BLaER1 (cell line): ENCODE measurements around the gene SLC31A2.

Experiments used
- H3K27ac ChIP-seq: shearing (Covaris generic); formaldehyde crosslinking; 2 replicates; pipeline ENCODE4 v1.8.1; 2022
- H3K27me3 ChIP-seq: shearing (Covaris generic); formaldehyde crosslinking; 2 replicates; pipeline ENCODE4 v1.8.1; 2022
- H3K36me3 ChIP-seq: shearing (Covaris generic); formaldehyde crosslinking; 2 replicates; pipeline ENCODE4 v1.8.1; 2022
- H3K4me1 ChIP-seq: shearing (Covaris generic); formaldehyde crosslinking; 2 replicates; pipeline ENCODE4 v1.8.1; 2022
- H3K4me2 ChIP-seq: shearing (Covaris generic); formaldehyde crosslinking; 2 replicates; pipeline ENCODE4 v1.8.1; 2022
- H3K4me3 ChIP-seq: shearing (Covaris generic); formaldehyde crosslinking; 2 replicates; pipeline ENCODE4 v1.8.1; 2022
- H3K9ac ChIP-seq: shearing (Covaris generic); formaldehyde crosslinking; 2 replicates; pipeline ENCODE4 v1.8.1; 2022
- H3K9me3 ChIP-seq: shearing (Covaris generic); formaldehyde crosslinking; 2 replicates; pipeline ENCODE4 v1.8.1; 2022
- H4K20me1 ChIP-seq: shearing (Covaris generic); formaldehyde crosslinking; 2 replicates; pipeline ENCODE4 v1.8.1; 2022
- Cebpa-rat ChIP-seq: shearing (Covaris generic); IDR thresholded peaks from 2 replicates; pipeline ENCODE4 v1.8.1; 2022

Gene SLC31A2

GRCh38 chr9:113164536-113165300 lies 13.9 kb downstream of the SLC31A2 start:
- H3K4me3 ChIP-seq: no peak overlapping the region
- H3K36me3 ChIP-seq: peaks cover 98% of the 10 kb centered on the region
- no peak overlapping the region for H3K27ac ChIP-seq
- H3K4me2 ChIP-seq: no peak overlapping the region
- no peaks in the 10 kb centered on the region for H3K27me3 ChIP-seq
- H3K4me1 ChIP-seq: no peaks in the 10 kb centered on the region
- H3K9ac ChIP-seq: no peak overlapping the region
- TF ChIP-seq Cebpa-rat: no peak
- H4K20me1 ChIP-seq: 0 out of 2 replicates have a peak, but pooled peaks cover 6% of the 10 kb centered on the region
- H3K9me3 ChIP-seq: no peaks in the 10 kb centered on the region

GRCh38 chr9:113166039-113166438 lies 15.2 kb downstream of the SLC31A2 start:
- Histone ChIP-seq H3K9ac (no peak overlapping the region), H3K4me3 (no peak overlapping the region), H3K9me3 (no peaks in the 10 kb centered on the region), H3K27me3 (no peaks in the 10 kb centered on the region), H4K20me1 (0 out of 2 replicates have a peak, but pooled peaks cover 6% of the 10 kb centered on the region), H3K4me1 (no peaks in the 10 kb centered on the region), H3K4me2 (no peak overlapping the region), H3K27ac (no peak overlapping the region), H3K36me3 (peaks cover 99% of the 10 kb centered on the region)
- no peak for TF ChIP-seq Cebpa-rat

GRCh38 chr9:113168809-113169208 lies 18.0 kb downstream of the SLC31A2 start:
- Histone ChIP-seq H3K27ac (no peak overlapping the region), H3K36me3 (peaks cover 98% of the 10 kb centered on the region), H3K4me3 (no peak overlapping the region), H3K4me1 (no peaks in the 10 kb centered on the region), H3K9me3 (no peaks in the 10 kb centered on the region; the same call in 1 of the 2 replicates), H4K20me1 (0 out of 2 replicates have a peak, but pooled peaks cover 6% of the 10 kb centered on the region), H3K9ac (no peak overlapping the region), H3K27me3 (no peaks in the 10 kb centered on the region), H3K4me2 (no peak overlapping the region)
- TF ChIP-seq Cebpa-rat: no peak

- Histone ChIP-seq H3K9ac (no peak overlapping the region), H3K36me3 (peaks cover 96% of the 10 kb centered on the region)
Observed at GRCh38 chr9:113173341-113173740, 22.5 kb downstream of the SLC31A2 start.

GRCh38 chr9:113176803-113177202 lies 26.0 kb downstream of the SLC31A2 start:
- Histone ChIP-seq H3K9ac (no peak overlapping the region), H3K4me2 (no peak overlapping the region), H3K36me3 (peaks cover 97% of the 10 kb centered on the region), H3K27ac (no peak overlapping the region), H4K20me1 (no peaks in the 10 kb centered on the region), H3K9me3 (no peaks in the 10 kb centered on the region; the same call in 1 of the 2 replicates), H3K27me3 (no peaks in the 10 kb centered on the region), H3K4me3 (no peak overlapping the region), H3K4me1 (no peaks in the 10 kb centered on the region)
- no peak for TF ChIP-seq Cebpa-rat

More at GRCh38 chr9:113173341-113173740, 22.5 kb downstream of the SLC31A2 start:
- Histone ChIP-seq H3K9me3 (no peaks in the 10 kb centered on the region; the same call in 1 of the 2 replicates), H3K4me1 (no peaks in the 10 kb centered on the region), H4K20me1 (no peaks in the 10 kb centered on the region), H3K4me2 (no peak overlapping the region), H3K27ac (no peak overlapping the region), H3K4me3 (no peak overlapping the region), H3K27me3 (no peaks in the 10 kb centered on the region)
- TF ChIP-seq Cebpa-rat: no peak

- no peak overlapping the region for H3K4me2 ChIP-seq
Observed at GRCh38 chr9:113177251-113177650, 26.4 kb downstream of the SLC31A2 start.

GRCh38 chr9:113178087-113178486 lies 27.3 kb downstream of the SLC31A2 start:
- H3K9me3 ChIP-seq: no peaks in the 10 kb centered on the region
- no peaks in the 10 kb centered on the region for H3K27me3 ChIP-seq
- TF ChIP-seq Cebpa-rat: no peak
- H3K4me1 ChIP-seq: no peaks in the 10 kb centered on the region
- H4K20me1 ChIP-seq: no peaks in the 10 kb centered on the region
- H3K27ac ChIP-seq: no peak overlapping the region
- H3K4me3 ChIP-seq: no peak overlapping the region
- H3K4me2 ChIP-seq: no peak overlapping the region
- H3K36me3 ChIP-seq: peaks cover 98% of the 10 kb centered on the region
- H3K9ac ChIP-seq: no peak overlapping the region

More at GRCh38 chr9:113177251-113177650, 26.4 kb downstream of the SLC31A2 start:
- no peak for TF ChIP-seq Cebpa-rat
- Histone ChIP-seq H3K27me3 (no peaks in the 10 kb centered on the region), H3K9ac (no peak overlapping the region), H3K36me3 (peaks cover 98% of the 10 kb centered on the region), H3K9me3 (no peaks in the 10 kb centered on the region; the same call in 1 of the 2 replicates), H4K20me1 (no peaks in the 10 kb centered on the region), H3K27ac (no peak overlapping the region), H3K4me3 (no peak overlapping the region), H3K4me1 (no peaks in the 10 kb centered on the region)

GRCh38 chr9:113179839-113180238 lies 29.0 kb downstream of the SLC31A2 start:
- TF ChIP-seq Cebpa-rat: no peak
- Histone ChIP-seq H3K36me3 (peaks cover 98% of the 10 kb centered on the region), H3K4me1 (no peaks in the 10 kb centered on the region), H3K9ac (no peak overlapping the region), H3K9me3 (no peaks in the 10 kb centered on the region), H3K4me3 (no peak overlapping the region), H3K27ac (no peak overlapping the region), H4K20me1 (no peaks in the 10 kb centered on the region), H3K27me3 (no peaks in the 10 kb centered on the region), H3K4me2 (no peak overlapping the region)

GRCh38 chr9:113181165-113181564 lies 30.4 kb downstream of the SLC31A2 start:
- H3K9me3 ChIP-seq: no peaks in the 10 kb centered on the region
- H3K4me1 ChIP-seq: no peaks in the 10 kb centered on the region
- H3K36me3 ChIP-seq: peaks cover 100% of the 10 kb centered on the region
- no peak overlapping the region for H3K4me2 ChIP-seq
- H4K20me1 ChIP-seq: no peaks in the 10 kb centered on the region
- H3K4me3 ChIP-seq: no peak overlapping the region
- no peaks in the 10 kb centered on the region for H3K27me3 ChIP-seq
- H3K27ac ChIP-seq: no peak overlapping the region
- no peak overlapping the region for H3K9ac ChIP-seq
- TF ChIP-seq Cebpa-rat: no peak

GRCh38 chr9:113183956-113184488 lies 33.2 kb downstream of the SLC31A2 start:
- Histone ChIP-seq H3K27me3 (no peaks in the 10 kb centered on the region), H3K27ac (no peak overlapping the region)

More at GRCh38 chr9:113183956-113184488, 33.2 kb downstream of the SLC31A2 start:
- H4K20me1 ChIP-seq: no peaks in the 10 kb centered on the region
- H3K9ac ChIP-seq: no peak overlapping the region
- H3K9me3 ChIP-seq: no peaks in the 10 kb centered on the region
- H3K4me1 ChIP-seq: no peaks in the 10 kb centered on the region
- no peak overlapping the region for H3K4me2 ChIP-seq
- no peak for TF ChIP-seq Cebpa-rat
- peaks cover 100% of the 10 kb centered on the region for H3K36me3 ChIP-seq
- no peak overlapping the region for H3K4me3 ChIP-seq
